Testis (tissue), 3 donors: Measurements from ENCODE around the gene PPP1R9A. TPM values are rescaled to one million over a fixed set of nuclear protein-coding genes. Genes with fewer than 3 reads are reported as not detected.

ENCODE experiments used
- DNase-seq: peaks from one replicate; pipeline ENCODE4 v3.0.0-alpha.2; 2019
- H3K27ac ChIP-seq, 2 donors: fragments of 200-600 bp; sonication (generic); one replicate each; pipeline ENCODE4 v1.5.1; 2019
- H3K27me3 ChIP-seq: fragments of 200-600 bp; sonication (generic); one replicate; pipeline ENCODE4 v1.5.1; 2019
- H3K36me3 ChIP-seq: fragments of 200-600 bp; sonication (generic); one replicate; pipeline ENCODE4 v1.5.1; 2017; ENCODE audit warnings: low read depth; ENCODE audit errors: missing control alignments
- H3K4me1 ChIP-seq: fragments of 200-600 bp; sonication (generic); one replicate; pipeline ENCODE4 v1.5.1; 2019
- H3K4me3 ChIP-seq, 2 donors: fragments of 200-600 bp; sonication (generic); one replicate each; pipeline ENCODE4 v1.5.1; 2017 to 2019
- H3K9me3 ChIP-seq: fragments of 200-600 bp; sonication (generic); one replicate; pipeline ENCODE4 v1.5.1; 2017
- POLR2A ChIP-seq: fragments of 450-650 bp; IDR thresholded peaks from one replicate; pipeline ENCODE4 v1.6.1; 2017; ENCODE audit warnings: antibody characterized with exemption, mild to moderate bottlenecking, moderate library complexity
- WGBS, 2 donors: methylation state at CpG; one replicate each; pipeline ENCODE4 v1.1.5; 2018; 5-methylcytosine and 5-hydroxymethylcytosine counted together
- intact Hi-C: fragments of 100-400 bp; cut with DNase I; formaldehyde crosslinking; loops from one replicate; pipeline ENCODE4 v1.15.1; 2023; ENCODE audit warnings: low total_unique reads
- polyA plus RNA-seq: library from polyadenylated mRNA; stranded (reverse); fragments of 350-450 nt; fragmentation: Illumina TruSeq; extraction: RNeasy Lipid Tissue Mini Kit (QIAGEN cat#74804); gene quantifications from one replicate; pipeline ENCODE4 v1.2.3, GENCODE V29; 2014; ENCODE audit warnings: low read depth, low replicate concordance; ENCODE audit not compliant: insufficient read depth
- total RNA-seq, 2 donors: library from RNA; depleted of rRNA; stranded (reverse); fragments of >200 nt; gene quantifications; one replicate each; pipeline ENCODE4 v1.2.3, GENCODE V29; 2016
- TF ChIP-seq, protein P1 (sequence below), 3 experiments: fragments of 450-650 bp in 2 of 3; fragments of 200-600 bp in 1 of 3; sonication (generic) in 1 of 3; IDR thresholded peaks; one replicate each; pipeline ENCODE4 v1.5.1; 2016 to 2019; ENCODE audit warnings: antibody characterized with exemption in 3 of 3, mild to moderate bottlenecking in 2 of 3, moderate library complexity in 1 of 3

PPP1R9A gene
- total and polyA plus RNA-seq, 3 donors from 2014 or later, result 16.7 to 47.8 (median 47.0) TPM

DNA sequence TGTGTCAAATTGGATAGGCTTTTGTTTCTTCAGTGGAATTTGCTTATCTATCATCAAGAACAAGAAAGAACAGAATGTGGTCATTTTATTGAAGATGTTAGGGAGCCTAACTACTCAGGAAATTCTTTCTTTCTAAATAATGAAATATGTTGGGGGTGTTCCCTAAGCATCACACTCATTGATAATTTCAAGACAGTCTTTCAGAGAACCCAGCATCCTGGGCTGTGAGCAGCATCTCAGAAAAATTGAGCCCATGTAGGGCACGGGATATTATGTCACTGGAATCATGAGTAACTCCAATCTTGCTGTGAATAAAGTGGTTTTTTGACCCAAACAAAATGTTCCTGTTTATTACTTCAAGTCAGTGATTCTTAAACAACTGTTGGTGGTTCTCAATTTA lies 389.6 kb downstream of the PPP1R9A start:
- H3K4me1 ChIP-seq, result peaks cover 3% of the 10 kb centered on the region
- H3K27me3 ChIP-seq, result no peaks in the 10 kb centered on the region
- no peak for DNase-seq
- WGBS, 2 donors, result 41 to 77% methylated on average over 1 of the region's 1 CpG
- intact Hi-C loops, result no loop called here
- H3K4me3 ChIP-seq, result no peak overlapping the region
- H3K9me3 ChIP-seq, result no peaks in the 10 kb centered on the region
- TF ChIP-seq POLR2A, result no peak
- TF ChIP-seq, protein P1, sequence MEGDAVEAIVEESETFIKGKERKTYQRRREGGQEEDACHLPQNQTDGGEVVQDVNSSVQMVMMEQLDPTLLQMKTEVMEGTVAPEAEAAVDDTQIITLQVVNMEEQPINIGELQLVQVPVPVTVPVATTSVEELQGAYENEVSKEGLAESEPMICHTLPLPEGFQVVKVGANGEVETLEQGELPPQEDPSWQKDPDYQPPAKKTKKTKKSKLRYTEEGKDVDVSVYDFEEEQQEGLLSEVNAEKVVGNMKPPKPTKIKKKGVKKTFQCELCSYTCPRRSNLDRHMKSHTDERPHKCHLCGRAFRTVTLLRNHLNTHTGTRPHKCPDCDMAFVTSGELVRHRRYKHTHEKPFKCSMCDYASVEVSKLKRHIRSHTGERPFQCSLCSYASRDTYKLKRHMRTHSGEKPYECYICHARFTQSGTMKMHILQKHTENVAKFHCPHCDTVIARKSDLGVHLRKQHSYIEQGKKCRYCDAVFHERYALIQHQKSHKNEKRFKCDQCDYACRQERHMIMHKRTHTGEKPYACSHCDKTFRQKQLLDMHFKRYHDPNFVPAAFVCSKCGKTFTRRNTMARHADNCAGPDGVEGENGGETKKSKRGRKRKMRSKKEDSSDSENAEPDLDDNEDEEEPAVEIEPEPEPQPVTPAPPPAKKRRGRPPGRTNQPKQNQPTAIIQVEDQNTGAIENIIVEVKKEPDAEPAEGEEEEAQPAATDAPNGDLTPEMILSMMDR (IDR thresholded peaks at IDR 0.05), result no peak
- H3K36me3 ChIP-seq, result no peaks in the 10 kb centered on the region
- no peak overlapping the region for H3K27ac ChIP-seq

- 89 to 91% methylated on average over 3 of the region's 3 CpGs for WGBS, 2 donors
- Histone ChIP-seq H3K36me3 (no peaks in the 10 kb centered on the region), H3K27me3 (no peaks in the 10 kb centered on the region), H3K4me3 (no peak overlapping the region), H3K27ac (no peak overlapping the region), H3K4me1 (no peaks in the 10 kb centered on the region), H3K9me3 (no peaks in the 10 kb centered on the region)
- no peak for DNase-seq
- intact Hi-C loops, result no loop called here
- TF ChIP-seq, protein P1 (IDR thresholded peaks at IDR 0.05), result no peak
Observed at GRCh38 chr7:95298091-95298490, 390.7 kb downstream of the PPP1R9A start.

DNA sequence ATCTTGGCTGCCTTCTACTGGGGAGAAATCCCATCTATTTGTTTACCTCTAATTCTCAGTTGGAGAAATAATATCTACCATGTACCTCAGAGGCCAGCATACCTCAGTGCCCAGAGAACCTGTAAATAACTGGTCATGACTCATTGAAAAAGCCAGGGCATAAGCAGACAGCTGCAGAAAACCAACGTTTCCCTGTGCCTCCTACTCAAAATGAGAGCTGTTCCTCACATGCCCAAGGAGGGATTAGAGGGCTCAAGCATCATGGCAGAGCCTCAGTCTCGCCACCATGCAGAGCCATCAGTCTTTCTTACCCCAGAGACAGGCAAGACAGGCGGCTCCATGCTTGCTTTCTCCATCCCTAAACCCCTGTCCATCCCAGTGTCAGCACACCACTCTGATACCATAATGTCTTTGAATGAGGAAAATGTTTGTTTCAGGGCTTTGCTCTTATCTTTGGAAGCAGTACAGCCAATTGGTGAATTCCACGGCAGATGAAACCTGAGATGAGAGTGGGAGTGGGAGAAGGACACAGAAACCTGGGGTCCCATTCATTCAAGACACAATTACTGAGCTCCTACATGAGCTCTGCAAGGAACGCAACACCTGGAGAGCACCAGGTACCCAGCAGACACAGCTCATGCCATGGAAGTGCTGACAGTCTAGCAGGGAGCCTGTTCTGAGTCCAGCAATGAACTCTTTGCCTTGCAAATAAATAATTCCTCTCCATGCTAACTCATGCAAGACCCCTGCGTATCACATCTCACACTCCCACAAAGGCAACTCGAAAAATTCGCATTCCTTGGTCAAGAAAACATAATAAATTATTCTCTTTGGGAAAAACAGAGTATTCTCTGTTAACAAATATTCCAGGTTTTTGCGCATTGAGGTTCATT lies 395.9 kb downstream of the PPP1R9A start:
- no peak for DNase-seq
- no peak overlapping the region for H3K27ac ChIP-seq
- intact Hi-C loops, result no loop called here
- WGBS, 2 donors, result 47 to 55% methylated on average over 9 of the region's 9 CpGs
- TF ChIP-seq, protein P1 (IDR thresholded peaks at IDR 0.05), result no peak
- no peak for TF ChIP-seq POLR2A
- no peaks in the 10 kb centered on the region for H3K36me3 ChIP-seq
- no peaks in the 10 kb centered on the region for H3K4me1 ChIP-seq
- H3K27me3 ChIP-seq, result no peaks in the 10 kb centered on the region
- H3K9me3 ChIP-seq, result no peaks in the 10 kb centered on the region
- H3K4me3 ChIP-seq, result no peak overlapping the region

- Histone ChIP-seq H3K4me3 (no peak overlapping the region), H3K36me3 (no peaks in the 10 kb centered on the region), H3K4me1 (no peaks in the 10 kb centered on the region), H3K27ac (no peak overlapping the region), H3K9me3 (no peaks in the 10 kb centered on the region), H3K27me3 (no peaks in the 10 kb centered on the region)
- TF ChIP-seq POLR2A, result no peak
- TF ChIP-seq, protein P1 (IDR thresholded peaks at IDR 0.05), result no peak
- intact Hi-C loops, result no loop called here
- no peak for DNase-seq
- 66 to 75% methylated on average over 7 of the region's 7 CpGs for WGBS, 2 donors
Observed at GRCh38 chr7:95304990-95305389, 397.6 kb downstream of the PPP1R9A start.

- H3K4me1 ChIP-seq, result no peaks in the 10 kb centered on the region
- intact Hi-C loops, result no loop called here
- WGBS, 2 donors, result 95 to 96% methylated on average over 2 of the region's 2 CpGs
- H3K27me3 ChIP-seq, result no peaks in the 10 kb centered on the region
- no peaks in the 10 kb centered on the region for H3K9me3 ChIP-seq
- no peak overlapping the region for H3K4me3 ChIP-seq
- DNase-seq, result no peak
- no peak overlapping the region for H3K27ac ChIP-seq
- TF ChIP-seq, protein P1 (IDR thresholded peaks at IDR 0.05), result no peak
- TF ChIP-seq POLR2A, result no peak
- no peaks in the 10 kb centered on the region for H3K36me3 ChIP-seq
Observed at GRCh38 chr7:95309951-95310350, 402.6 kb downstream of the PPP1R9A start.
